Measurements from ENCODE around the gene RPL36A. TPM values are rescaled to one million over a fixed set of nuclear protein-coding genes. Genes with fewer than 3 reads are reported as not detected.
A peak's percentile ranks its signal among the peaks of the same experiment; 100 is the strongest.

RPL36A gene
- total and polyA plus RNA-seq, 4 donors = 123 to 519 (median 379) TPM

DNA sequence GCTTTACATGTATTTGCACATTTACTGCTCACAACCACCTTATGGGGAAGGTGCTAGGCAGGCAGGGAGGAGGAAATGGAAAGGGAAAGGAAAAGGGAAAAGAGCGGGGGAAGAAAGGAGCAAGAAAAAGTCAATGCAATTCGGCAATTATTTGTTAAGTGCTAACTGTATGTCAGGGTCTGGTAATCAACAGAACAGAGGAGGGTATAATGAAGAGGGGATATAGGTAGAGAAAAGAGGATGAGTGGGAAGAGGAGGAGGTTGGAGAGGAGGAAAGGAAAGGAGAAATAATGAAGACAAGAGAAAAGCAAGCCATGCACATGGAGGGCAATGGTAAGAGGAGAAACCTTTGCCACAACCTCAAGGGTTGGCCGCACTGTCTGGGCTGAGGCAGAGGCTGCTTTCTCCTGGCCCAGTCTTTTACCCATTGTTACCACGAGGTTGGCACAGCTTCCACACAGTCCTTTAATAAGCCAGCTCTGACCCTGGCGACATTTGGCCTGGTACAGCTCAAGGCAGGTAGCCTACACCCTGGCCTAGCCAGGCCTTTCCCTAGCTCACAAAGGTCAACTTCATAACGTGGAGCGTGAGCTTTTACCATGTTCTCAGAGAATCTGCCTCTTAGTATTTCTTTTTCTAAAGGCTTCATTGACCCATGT, 5.7 kb upstream of the RPL36A start:
- 78% methylated on average over 7 of the region's 7 CpGs for WGBS
- no peak overlapping the region for H3K9ac ChIP-seq (ENCODE audit: low read depth in 1 of 2, low read length in 2 of 2)
- no peaks in the 10 kb centered on the region for H3K27me3 ChIP-seq (ENCODE audit: control insufficient read depth in 4 of 4, insufficient read depth in 4 of 4, low read length in 3 of 4)
- H3K4me1 ChIP-seq (ENCODE audit: control insufficient read depth in 4 of 4, insufficient read depth in 4 of 4, low read length in 3 of 4) = no peaks in the 10 kb centered on the region
- no peak overlapping the region for H3K4me3 ChIP-seq (ENCODE audit: low read depth in 1 of 3, low read length in 3 of 3)
- TF ChIP-seq HNF4G (IDR thresholded peaks at IDR 0.05) (no peak), TAF1 (conservative IDR thresholded peaks at IDR 0.05) (no peak), GABPA (IDR thresholded peaks at IDR 0.05 in 1 of 2, conservative IDR thresholded peaks at IDR 0.05 in 1 of 2) (no peak), NR2F2 (IDR thresholded peaks at IDR 0.05) (no peak), RAD21 (IDR thresholded peaks at IDR 0.05) (no peak), FOXA1 (IDR thresholded peaks at IDR 0.05) (no peak), YY1 (IDR thresholded peaks at IDR 0.05) (no peak), EGR1 (IDR thresholded peaks at IDR 0.05; ENCODE audit: low read depth in 2 of 2) (no peak), FOXA2 (IDR thresholded peaks at IDR 0.05) (no peak)
- TF ChIP-seq, protein P1, sequence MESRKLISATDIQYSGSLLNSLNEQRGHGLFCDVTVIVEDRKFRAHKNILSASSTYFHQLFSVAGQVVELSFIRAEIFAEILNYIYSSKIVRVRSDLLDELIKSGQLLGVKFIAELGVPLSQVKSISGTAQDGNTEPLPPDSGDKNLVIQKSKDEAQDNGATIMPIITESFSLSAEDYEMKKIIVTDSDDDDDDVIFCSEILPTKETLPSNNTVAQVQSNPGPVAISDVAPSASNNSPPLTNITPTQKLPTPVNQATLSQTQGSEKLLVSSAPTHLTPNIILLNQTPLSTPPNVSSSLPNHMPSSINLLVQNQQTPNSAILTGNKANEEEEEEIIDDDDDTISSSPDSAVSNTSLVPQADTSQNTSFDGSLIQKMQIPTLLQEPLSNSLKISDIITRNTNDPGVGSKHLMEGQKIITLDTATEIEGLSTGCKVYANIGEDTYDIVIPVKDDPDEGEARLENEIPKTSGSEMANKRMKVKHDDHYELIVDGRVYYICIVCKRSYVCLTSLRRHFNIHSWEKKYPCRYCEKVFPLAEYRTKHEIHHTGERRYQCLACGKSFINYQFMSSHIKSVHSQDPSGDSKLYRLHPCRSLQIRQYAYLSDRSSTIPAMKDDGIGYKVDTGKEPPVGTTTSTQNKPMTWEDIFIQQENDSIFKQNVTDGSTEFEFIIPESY (IDR thresholded peaks at IDR 0.05) = no peak
- TF ChIP-seq, protein P2, sequence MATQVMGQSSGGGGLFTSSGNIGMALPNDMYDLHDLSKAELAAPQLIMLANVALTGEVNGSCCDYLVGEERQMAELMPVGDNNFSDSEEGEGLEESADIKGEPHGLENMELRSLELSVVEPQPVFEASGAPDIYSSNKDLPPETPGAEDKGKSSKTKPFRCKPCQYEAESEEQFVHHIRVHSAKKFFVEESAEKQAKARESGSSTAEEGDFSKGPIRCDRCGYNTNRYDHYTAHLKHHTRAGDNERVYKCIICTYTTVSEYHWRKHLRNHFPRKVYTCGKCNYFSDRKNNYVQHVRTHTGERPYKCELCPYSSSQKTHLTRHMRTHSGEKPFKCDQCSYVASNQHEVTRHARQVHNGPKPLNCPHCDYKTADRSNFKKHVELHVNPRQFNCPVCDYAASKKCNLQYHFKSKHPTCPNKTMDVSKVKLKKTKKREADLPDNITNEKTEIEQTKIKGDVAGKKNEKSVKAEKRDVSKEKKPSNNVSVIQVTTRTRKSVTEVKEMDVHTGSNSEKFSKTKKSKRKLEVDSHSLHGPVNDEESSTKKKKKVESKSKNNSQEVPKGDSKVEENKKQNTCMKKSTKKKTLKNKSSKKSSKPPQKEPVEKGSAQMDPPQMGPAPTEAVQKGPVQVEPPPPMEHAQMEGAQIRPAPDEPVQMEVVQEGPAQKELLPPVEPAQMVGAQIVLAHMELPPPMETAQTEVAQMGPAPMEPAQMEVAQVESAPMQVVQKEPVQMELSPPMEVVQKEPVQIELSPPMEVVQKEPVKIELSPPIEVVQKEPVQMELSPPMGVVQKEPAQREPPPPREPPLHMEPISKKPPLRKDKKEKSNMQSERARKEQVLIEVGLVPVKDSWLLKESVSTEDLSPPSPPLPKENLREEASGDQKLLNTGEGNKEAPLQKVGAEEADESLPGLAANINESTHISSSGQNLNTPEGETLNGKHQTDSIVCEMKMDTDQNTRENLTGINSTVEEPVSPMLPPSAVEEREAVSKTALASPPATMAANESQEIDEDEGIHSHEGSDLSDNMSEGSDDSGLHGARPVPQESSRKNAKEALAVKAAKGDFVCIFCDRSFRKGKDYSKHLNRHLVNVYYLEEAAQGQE (IDR thresholded peaks at IDR 0.05) = no peak
- H3K27ac ChIP-seq (ENCODE audit: low read depth in 1 of 2, low read length in 2 of 2) = no peak overlapping the region
- no peak for DNase-seq (ENCODE audit: low spot score)
- no peaks in the 10 kb centered on the region for H3K9me3 ChIP-seq (ENCODE audit: control insufficient read depth in 4 of 4, low read length in 3 of 4)
- H3K36me3 ChIP-seq (ENCODE audit: control insufficient read depth in 4 of 4, insufficient read depth in 3 of 4, low read depth in 1 of 4, low read length in 3 of 4) = no peaks in the 10 kb centered on the region

DNA sequence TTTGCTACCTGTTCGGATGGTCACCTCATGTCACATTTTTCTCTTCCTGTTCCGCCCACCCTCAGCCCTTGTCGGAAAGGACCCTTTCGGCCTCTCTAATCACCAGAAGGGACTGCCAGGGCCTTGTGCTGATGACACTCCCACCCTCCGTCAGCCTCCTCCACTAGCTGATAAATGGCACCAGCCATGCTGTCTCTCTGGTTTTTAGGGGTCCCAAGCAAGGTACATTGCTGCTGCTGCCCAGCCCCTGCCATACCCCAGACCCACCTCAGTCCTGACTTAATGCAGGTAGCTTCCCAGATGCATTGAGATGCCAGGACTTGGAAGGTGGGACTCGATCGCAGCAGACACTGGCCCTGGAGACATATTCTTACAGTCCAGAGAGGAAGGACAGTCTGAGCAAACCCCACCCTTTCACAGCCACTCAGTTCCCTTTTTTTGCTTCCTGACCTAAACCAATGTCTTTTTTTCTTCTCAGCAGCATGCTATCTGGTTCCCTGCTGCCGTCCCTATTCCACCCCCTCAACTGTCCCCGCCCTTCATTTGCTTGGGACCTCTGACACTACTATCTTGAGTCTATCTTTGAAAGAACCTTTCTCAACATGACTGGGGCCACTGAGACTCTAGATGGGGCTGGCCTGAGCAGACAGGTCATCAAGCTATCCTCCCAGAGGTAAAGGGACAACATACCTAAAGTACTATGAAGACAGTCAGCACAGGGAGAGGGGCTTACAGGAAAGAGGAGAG, 4.8 kb upstream of the RPL36A start, which contains the start of gene BTK:
BTK (minus strand) TSS at position 397 of the 747 bp plus-strand sequence. CDS start 10,907 bp downstream, outside the sequence.
- no peak within 1 kb of the TSS for H3K9ac ChIP-seq (ENCODE audit: low read depth in 1 of 2, low read length in 2 of 2)
- H3K4me1 ChIP-seq (ENCODE audit: control insufficient read depth in 4 of 4, insufficient read depth in 4 of 4, low read length in 3 of 4) = no peaks in the 10 kb centered on the region
- H3K27ac ChIP-seq (ENCODE audit: low read depth in 1 of 2, low read length in 2 of 2) = peak within 1 kb of the TSS in 1 of 2 donors; percentile 9
- H3K27me3 ChIP-seq (ENCODE audit: control insufficient read depth in 4 of 4, insufficient read depth in 4 of 4, low read length in 3 of 4) = no peaks in the 10 kb centered on the region
- H3K36me3 ChIP-seq (ENCODE audit: control insufficient read depth in 4 of 4, insufficient read depth in 3 of 4, low read depth in 1 of 4, low read length in 3 of 4) = no peaks in the 10 kb centered on the region
- no peak within 1 kb of the TSS for H3K4me3 ChIP-seq (ENCODE audit: low read depth in 1 of 3, low read length in 3 of 3)
- DNase-seq (ENCODE audit: low spot score) = peak; percentile 38
- no peaks in the 10 kb centered on the region for H3K9me3 ChIP-seq (ENCODE audit: control insufficient read depth in 4 of 4, low read length in 3 of 4)
- 65% methylated on average over 9 of the region's 9 CpGs for WGBS
- TF ChIP-seq, protein P3, sequence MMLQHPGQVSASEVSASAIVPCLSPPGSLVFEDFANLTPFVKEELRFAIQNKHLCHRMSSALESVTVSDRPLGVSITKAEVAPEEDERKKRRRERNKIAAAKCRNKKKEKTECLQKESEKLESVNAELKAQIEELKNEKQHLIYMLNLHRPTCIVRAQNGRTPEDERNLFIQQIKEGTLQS (IDR thresholded peaks at IDR 0.05) = no peak
- TF ChIP-seq RXRA (IDR thresholded peaks at IDR 0.05) (no peak), RAD21 (IDR thresholded peaks at IDR 0.05) (no peak), HNF4G (IDR thresholded peaks at IDR 0.05) (no peak), JUND (IDR thresholded peaks at IDR 0.05) (no peak), GABPA (IDR thresholded peaks at IDR 0.05 in 1 of 2, conservative IDR thresholded peaks at IDR 0.05 in 1 of 2) (no peak), FOXA1 (IDR thresholded peaks at IDR 0.05) (no peak), YY1 (IDR thresholded peaks at IDR 0.05) (no peak)
- TF ChIP-seq, protein P4, sequence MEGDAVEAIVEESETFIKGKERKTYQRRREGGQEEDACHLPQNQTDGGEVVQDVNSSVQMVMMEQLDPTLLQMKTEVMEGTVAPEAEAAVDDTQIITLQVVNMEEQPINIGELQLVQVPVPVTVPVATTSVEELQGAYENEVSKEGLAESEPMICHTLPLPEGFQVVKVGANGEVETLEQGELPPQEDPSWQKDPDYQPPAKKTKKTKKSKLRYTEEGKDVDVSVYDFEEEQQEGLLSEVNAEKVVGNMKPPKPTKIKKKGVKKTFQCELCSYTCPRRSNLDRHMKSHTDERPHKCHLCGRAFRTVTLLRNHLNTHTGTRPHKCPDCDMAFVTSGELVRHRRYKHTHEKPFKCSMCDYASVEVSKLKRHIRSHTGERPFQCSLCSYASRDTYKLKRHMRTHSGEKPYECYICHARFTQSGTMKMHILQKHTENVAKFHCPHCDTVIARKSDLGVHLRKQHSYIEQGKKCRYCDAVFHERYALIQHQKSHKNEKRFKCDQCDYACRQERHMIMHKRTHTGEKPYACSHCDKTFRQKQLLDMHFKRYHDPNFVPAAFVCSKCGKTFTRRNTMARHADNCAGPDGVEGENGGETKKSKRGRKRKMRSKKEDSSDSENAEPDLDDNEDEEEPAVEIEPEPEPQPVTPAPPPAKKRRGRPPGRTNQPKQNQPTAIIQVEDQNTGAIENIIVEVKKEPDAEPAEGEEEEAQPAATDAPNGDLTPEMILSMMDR (IDR thresholded peaks at IDR 0.05; ENCODE audit: low read depth, low read length, missing input control) = no peak
- TF ChIP-seq, protein P1 (IDR thresholded peaks at IDR 0.05) = no peak
- TF ChIP-seq, protein P5, sequence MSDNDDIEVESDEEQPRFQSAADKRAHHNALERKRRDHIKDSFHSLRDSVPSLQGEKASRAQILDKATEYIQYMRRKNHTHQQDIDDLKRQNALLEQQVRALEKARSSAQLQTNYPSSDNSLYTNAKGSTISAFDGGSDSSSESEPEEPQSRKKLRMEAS (IDR thresholded peaks at IDR 0.05) = no peak
- TF ChIP-seq, protein P2 (IDR thresholded peaks at IDR 0.05) = no peak

All from liver (tissue), 9 donors.